H1 (cell line): ENCODE measurements around the gene CCDC102A. TPM values are rescaled to one million over a fixed set of nuclear protein-coding genes. Genes with fewer than 3 reads are reported as not detected.

ENCODE experiments used
- CTCF ChIA-PET: fragments of 300-600 bp; sonication (Branson Sonifier 250); formaldehyde crosslinking; loops from one replicate; lab custom pipeline; 2021; ENCODE audit not compliant: partially characterized antibody; lab: Charles Lee
- POLR2A ChIA-PET: fragments of 300-600 bp; sonication (Branson Sonifier 250); formaldehyde crosslinking; loops from one replicate; lab custom pipeline; 2021; ENCODE audit warnings: inconsistent platforms; ENCODE audit not compliant: partially characterized antibody; lab: Charles Lee
- DNase-seq, 2 experiments: peaks; one replicate each; pipeline versions ENCODE4 v3.0.0 to v3.0.0-alpha.2; 2010 to 2022; ENCODE audit warnings: low spot score in 2 of 2, low read depth in 1 of 2, mixed read lengths in 1 of 2
- FAIRE-seq: peaks from 2 replicates; lab custom pipeline; 2011; peaks lifted over from hg19 to GRCh38; lab: Jason Lieb, UNC
- H2AFZ ChIP-seq: 2 replicates; pipeline ENCODE4 v1.8.1; 2012; ENCODE audit warnings: low read length, inconsistent platforms
- H2AK5ac ChIP-seq: 2 replicates; pipeline ENCODE4 v1.6.1; 2013; ENCODE audit warnings: low read depth, low read length
- H2BK120ac ChIP-seq: replicated peaks from 2 replicates; pipeline ENCODE3; 2013; ENCODE audit warnings: low read depth, low read length, inconsistent platforms
- H2BK12ac ChIP-seq: 2 replicates; pipeline ENCODE4 v1.6.1; 2013; ENCODE audit warnings: low read depth, low read length
- H2BK15ac ChIP-seq: 2 replicates; pipeline ENCODE4 v1.6.1; 2013; ENCODE audit warnings: low read length
- H2BK20ac ChIP-seq: 2 replicates; pipeline ENCODE4 v1.6.1; 2013; ENCODE audit warnings: low read length
- H2BK5ac ChIP-seq: 2 replicates; pipeline ENCODE4 v1.6.1; 2013; ENCODE audit warnings: low read depth, low read length
- H3K14ac ChIP-seq: 2 replicates; pipeline ENCODE4 v1.6.1; 2013; ENCODE audit warnings: inconsistent platforms; ENCODE audit not compliant: insufficient read length
- H3K18ac ChIP-seq: 2 replicates; pipeline ENCODE4 v1.6.1; 2013; ENCODE audit warnings: low read length; ENCODE audit errors: extremely low read depth
- H3K23ac ChIP-seq: 2 replicates; pipeline ENCODE4 v1.6.1; 2013; ENCODE audit warnings: inconsistent platforms; ENCODE audit not compliant: insufficient read length
- H3K23me2 ChIP-seq: 2 replicates; pipeline ENCODE4 v1.6.1; 2013; ENCODE audit warnings: low read depth, low read length
- H3K27ac ChIP-seq: 2 replicates; pipeline ENCODE4 v1.6.1; 2011; ENCODE audit warnings: low read depth, low read length, inconsistent platforms
- H3K27me3 ChIP-seq, 4 experiments: replicated peaks in 1 of 4; 1 replicate in 1 of 4; 2 replicates in 3 of 4; pipeline versions ENCODE4 v1.6.1 to v1.8.1; 2011 to 2013; ENCODE audit warnings: low read length in 3 of 4, mild to moderate bottlenecking in 3 of 4, inconsistent platforms in 2 of 4, mixed read lengths in 2 of 4, moderate library complexity in 1 of 4; ENCODE audit not compliant: control insufficient read depth in 3 of 4, insufficient read depth in 3 of 4; ENCODE audit errors: extremely low read depth in 1 of 4
- H3K36me3 ChIP-seq, 4 experiments: 2 replicates each; pipeline versions ENCODE4 v1.6.1 to v1.8.1; 2011 to 2013; ENCODE audit warnings: mild to moderate bottlenecking in 4 of 4, low read length in 3 of 4, moderate library complexity in 2 of 4, control low read depth in 1 of 4, inconsistent platforms in 1 of 4; ENCODE audit not compliant: insufficient read depth in 4 of 4, control insufficient read depth in 2 of 4
- H3K4ac ChIP-seq: replicated peaks from 2 replicates; pipeline ENCODE3; 2013; ENCODE audit warnings: low read length, low read depth, mixed read lengths, inconsistent platforms; ENCODE audit not compliant: insufficient read length
- H3K4me1 ChIP-seq, 4 experiments: replicated peaks in 1 of 4; 1 replicate in 1 of 4; 2 replicates in 3 of 4; pipeline versions ENCODE4 v1.6.1 to v1.8.1; 2011 to 2013; ENCODE audit warnings: low read length in 3 of 4, inconsistent platforms in 2 of 4, mixed read lengths in 1 of 4; ENCODE audit not compliant: insufficient read depth in 4 of 4, control insufficient read depth in 3 of 4
- H3K4me2 ChIP-seq, 2 experiments: 2 replicates each; pipeline versions ENCODE4 v1.6.1 to v1.8.1; 2011 to 2013; ENCODE audit warnings: low read depth in 2 of 2, low read length in 2 of 2, control low read depth in 1 of 2, inconsistent platforms in 1 of 2, mild to moderate bottlenecking in 1 of 2; ENCODE audit not compliant: insufficient read depth in 1 of 2
- H3K4me3 ChIP-seq, 4 experiments: fragments of 200-600, 300-600 bp in 1 of 4; sonication (generic), shearing (Covaris generic), sonication (Bioruptor Twin) in 1 of 4; 2 replicates each; pipeline versions ENCODE4 v1.5.1 to v1.8.1; 2011 to 2016; ENCODE audit warnings: low read length in 4 of 4, low read depth in 3 of 4, control low read depth in 2 of 4, inconsistent platforms in 2 of 4, mild to moderate bottlenecking in 2 of 4, mixed read lengths in 1 of 4, moderate library complexity in 1 of 4; ENCODE audit not compliant: insufficient read depth in 2 of 4; ENCODE audit errors: extremely low read depth in 1 of 4
- H3K56ac ChIP-seq: replicated peaks from 2 replicates; pipeline ENCODE3; 2013; ENCODE audit warnings: low read depth, mild to moderate bottlenecking, mixed read lengths, low read length, inconsistent platforms; ENCODE audit not compliant: insufficient read length
- H3K79me1 ChIP-seq: 2 replicates; pipeline ENCODE4 v1.6.1; 2013; ENCODE audit warnings: low read depth, low read length, control low read depth
- H3K79me2 ChIP-seq, 2 experiments: 2 replicates each; pipeline versions ENCODE4 v1.6.1 to v1.8.1; 2012 to 2013; ENCODE audit warnings: low read length in 2 of 2, mild to moderate bottlenecking in 2 of 2, inconsistent platforms in 1 of 2; ENCODE audit not compliant: insufficient read depth in 2 of 2, control insufficient read depth in 1 of 2
- H3K9ac ChIP-seq, 4 experiments: replicated peaks in 1 of 4; 1 replicate in 1 of 4; 2 replicates in 3 of 4; pipeline versions ENCODE4 v1.6.1 to v1.8.1; 2011 to 2013; ENCODE audit warnings: low read depth in 3 of 4, low read length in 3 of 4, control low read depth in 2 of 4, mild to moderate bottlenecking in 2 of 4, moderate library complexity in 2 of 4, inconsistent platforms in 1 of 4; ENCODE audit errors: extremely low read depth in 1 of 4
- H3K9me3 ChIP-seq, 2 experiments: 2 replicates each; pipeline versions ENCODE4 v1.6.1 to v1.8.1; 2012 to 2013; ENCODE audit warnings: mild to moderate bottlenecking in 2 of 2, moderate library complexity in 2 of 2, control low read depth in 1 of 2, inconsistent platforms in 1 of 2, low read depth in 1 of 2, low read length in 1 of 2, mixed read lengths in 1 of 2; ENCODE audit not compliant: insufficient read depth in 2 of 2
- H4K20me1 ChIP-seq, 2 experiments: replicated peaks in 1 of 2; 2 replicates each; pipeline versions ENCODE3 to v1.8.1; 2011 to 2013; ENCODE audit warnings: inconsistent platforms in 2 of 2, low read length in 2 of 2, mild to moderate bottlenecking in 1 of 2; ENCODE audit not compliant: insufficient read depth in 2 of 2, control insufficient read depth in 1 of 2
- H4K5ac ChIP-seq: 2 replicates; pipeline ENCODE4 v1.6.1; 2013; ENCODE audit warnings: low read length, low read depth, mixed read lengths, inconsistent platforms; ENCODE audit not compliant: insufficient read length
- H4K8ac ChIP-seq: 2 replicates; pipeline ENCODE4 v1.8.0; 2013; ENCODE audit warnings: mild to moderate bottlenecking, moderate library complexity, low read length, inconsistent platforms; ENCODE audit not compliant: insufficient read depth; ENCODE audit errors: extremely low read depth
- H4K91ac ChIP-seq: replicated peaks from 2 replicates; pipeline ENCODE3; 2013; ENCODE audit warnings: low read length, mixed read lengths, inconsistent platforms; ENCODE audit not compliant: insufficient read length
- ASH2L ChIP-seq: fragments of 200-600, 300-600 bp; sonication (generic); IDR thresholded peaks from one replicate; pipeline ENCODE4 v1.7.1; 2017; ENCODE audit warnings: low read length
- BCL11A ChIP-seq, 2 experiments: IDR thresholded peaks; one replicate each; pipeline ENCODE4 v1.6.1; 2011; ENCODE audit warnings: low read depth in 2 of 2, low read length in 2 of 2, mild to moderate bottlenecking in 2 of 2
- FOSL1 ChIP-seq: IDR thresholded peaks from 2 replicates; pipeline ENCODE4 v1.6.1; 2011; ENCODE audit warnings: mild to moderate bottlenecking, low read depth, low read length, moderate library complexity; ENCODE audit not compliant: insufficient read depth
- GABPA ChIP-seq: IDR thresholded peaks from 2 replicates; pipeline ENCODE4 v1.6.1; 2011; ENCODE audit warnings: mild to moderate bottlenecking, low read length, moderate library complexity, borderline replicate concordance; ENCODE audit not compliant: insufficient read depth
- KDM5A ChIP-seq: fragments of 200-600 bp; IDR thresholded peaks from 2 replicates; pipeline ENCODE4 v1.7.1; 2012; ENCODE audit warnings: mild to moderate bottlenecking, low read length, inconsistent platforms, mixed read lengths
- MAX ChIP-seq: IDR thresholded peaks from 2 replicates; pipeline ENCODE4 v1.6.1; 2012; ENCODE audit warnings: inconsistent platforms
- POLR2A ChIP-seq, 2 experiments: IDR thresholded peaks; 1 replicate in 1 of 2; 2 replicates in 1 of 2; pipeline ENCODE4 v1.6.1; 2011; ENCODE audit warnings: low read depth in 2 of 2, low read length in 2 of 2, mild to moderate bottlenecking in 2 of 2; ENCODE audit errors: control extremely low read depth in 1 of 2
- POU5F1 ChIP-seq: IDR thresholded peaks from 2 replicates; pipeline ENCODE4 v1.6.1; 2011; ENCODE audit warnings: low read depth, mild to moderate bottlenecking, low read length, moderate library complexity
- RNF2 ChIP-seq: fragments of 200-900, 300-1000 bp; sonication (generic); IDR thresholded peaks from 2 replicates; pipeline ENCODE4 v1.7.1; 2016; ENCODE audit warnings: borderline replicate concordance, low read depth, mild to moderate bottlenecking, antibody characterized with exemption, low read length; ENCODE audit not compliant: poor library complexity, severe bottlenecking; ENCODE audit errors: missing control alignments
- SIRT6 ChIP-seq: IDR thresholded peaks from one replicate; pipeline ENCODE4 v1.7.1; 2012; ENCODE audit warnings: low read length, inconsistent platforms
- SP1 ChIP-seq: IDR thresholded peaks from 2 replicates; pipeline ENCODE4 v1.6.1; 2011; ENCODE audit warnings: low read depth, low read length
- TAF1 ChIP-seq: IDR thresholded peaks from 2 replicates; pipeline ENCODE4 v1.6.1; 2011; ENCODE audit warnings: mild to moderate bottlenecking, low read depth, low read length
- TAF7 ChIP-seq: optimal IDR thresholded peaks from 2 replicates; pipeline ENCODE3; 2011; ENCODE audit warnings: low read depth, mild to moderate bottlenecking, inconsistent platforms, low read length, moderate library complexity, borderline replicate concordance
- TBP ChIP-seq: IDR thresholded peaks from 2 replicates; pipeline ENCODE4 v1.6.1; 2011; ENCODE audit warnings: low read depth, low read length, improper control_type of control experiment
- WGBS, 2 experiments: shearing (Covaris generic) in 1 of 2; methylation state at CpG; one replicate each; pipeline versions ENCODE4 v1.1.6 to v1.1.7; 2013 to 2015; ENCODE audit warnings: low lambda C conversion rate in 2 of 2, mixed read lengths in 2 of 2, inconsistent platforms in 1 of 2, low coverage in 1 of 2, missing lambda C conversion rate in 1 of 2; ENCODE audit not compliant: insufficient replicate concordance in 2 of 2, insufficient coverage in 1 of 2, insufficient read length in 1 of 2; ENCODE audit errors: extremely low coverage in 1 of 2, missing lambda C conversion rate in 1 of 2; 5-methylcytosine and 5-hydroxymethylcytosine counted together
- polyA plus RNA-seq, 7 experiments: library from polyadenylated mRNA; depleted of rRNA in 3 of 7; stranded (reverse) in 5 of 7; unstranded in 2 of 7; fragments of >200 nt in 5 of 7; fragments of 200-250 nt in 2 of 7; gene quantifications; 1 replicate in 5 of 7; 2 replicates in 1 of 7; 4 replicates in 1 of 7; pipeline versions ENCODE4 v1.2.1 to v1.2.3, GENCODE V29; 2011 to 2013; ENCODE audit warnings: missing spikeins in 2 of 7, mixed read lengths in 2 of 7
- total RNA-seq: library from RNA; stranded (reverse); fragmentation: NEBNext Ultra II Directional; extraction: Animal tissue kit (Norgen Biotek cat#: 25700); gene quantifications from 2 replicates; pipeline ENCODE4 v1.2.1, GENCODE V29; 2021

The CCDC102A gene
- total and polyA plus RNA-seq, 2 of the 8 experiments (the other 6 are each of a cell fraction or from before 2014, with no cell fraction given), result 4.0 to 7.5 TPM

GRCh38 chr16:57556941-57557541 lies 20.7 kb upstream of the CCDC102A start:
- Histone ChIP-seq H2BK12ac (no peak overlapping the region), H2AFZ (no peak overlapping the region), H3K9me3 (peaks cover 7 to 9% of the 10 kb centered on the region in 2 experiments; a peak in 1 of 4 replicates), H4K8ac (no peak overlapping the region), H3K27ac (no peak overlapping the region), H3K4ac (no peak overlapping the region), H2BK5ac (no peak overlapping the region), H3K23me2 (no peaks in the 10 kb centered on the region), H3K27me3 (peaks cover 0 to 3% (median 1%) of the 10 kb centered on the region in 4 experiments; a peak in 4 of 7 replicates), H3K79me2 (no peaks in the 10 kb centered on the region), H3K14ac (no peak overlapping the region), H3K23ac (no peak overlapping the region), H3K18ac (no peak overlapping the region), H2AK5ac (no peak overlapping the region), H3K9ac (no peak overlapping the region), H2BK15ac (no peak overlapping the region), H3K36me3 (no peaks in the 10 kb centered on the region), H2BK120ac (no peak overlapping the region), H4K5ac (no peak overlapping the region), H3K79me1 (peaks cover 2% of the 10 kb centered on the region; the same call in 1 of the 2 replicates), H3K4me1 (no peaks in the 10 kb centered on the region), H3K4me3 (no peak overlapping the region), H4K91ac (no peak overlapping the region), H2BK20ac (no peak overlapping the region), H4K20me1 (no peaks in the 10 kb centered on the region), H3K4me2 (no peak overlapping the region), H3K56ac (no peak overlapping the region)
- ChIA-PET CTCF (interaction anchor here (2.5 kb wide), 1 partner anchor 19 kb away, joined by 6 read pairs; no protein-coding TSS in a partner anchor), POLR2A (no interaction called here)
- FAIRE-seq (no peak), DNase-seq (no peak)
- 87% methylated on average over 8 of the region's 8 CpGs; no CpG with 5 or more reads in 1 of the 2 experiments for WGBS, 2 experiments
- no peak for TF ChIP-seq POLR2A (IDR thresholded peaks at IDR 0.05; ENCODE audit: control extremely low read depth in 1 of 2, low read depth in 2 of 2, low read length in 2 of 2)
- no peak for TF ChIP-seq POU5F1
- TF ChIP-seq ASH2L, result no peak
- no peak for TF ChIP-seq FOSL1
- no peak for TF ChIP-seq MAX
- TF ChIP-seq SIRT6, result no peak
- TF ChIP-seq TAF7, result no peak
- TF ChIP-seq TBP, result no peak
- no peak for TF ChIP-seq BCL11A (IDR thresholded peaks at IDR 0.05; ENCODE audit: low read depth in 2 of 2, low read length in 2 of 2)
- TF ChIP-seq SP1, result no peak
- no peak for TF ChIP-seq KDM5A
- TF ChIP-seq TAF1, result no peak
- TF ChIP-seq GABPA, result no peak
- TF ChIP-seq RNF2, result no peak
